NCI-H2107 (cell line): ENCODE results near the gene TUT1.
"Not testable (repeated sequence)": the region's sequence is repeated elsewhere in the genome, so short reads cannot be mapped to it uniquely, and the experiment has no call there.

Experiments
- DNase-seq: peaks from one replicate; lab custom pipeline; 2025; lab: John Stamatoyannopoulos, UW

The TUT1 gene

DNA sequence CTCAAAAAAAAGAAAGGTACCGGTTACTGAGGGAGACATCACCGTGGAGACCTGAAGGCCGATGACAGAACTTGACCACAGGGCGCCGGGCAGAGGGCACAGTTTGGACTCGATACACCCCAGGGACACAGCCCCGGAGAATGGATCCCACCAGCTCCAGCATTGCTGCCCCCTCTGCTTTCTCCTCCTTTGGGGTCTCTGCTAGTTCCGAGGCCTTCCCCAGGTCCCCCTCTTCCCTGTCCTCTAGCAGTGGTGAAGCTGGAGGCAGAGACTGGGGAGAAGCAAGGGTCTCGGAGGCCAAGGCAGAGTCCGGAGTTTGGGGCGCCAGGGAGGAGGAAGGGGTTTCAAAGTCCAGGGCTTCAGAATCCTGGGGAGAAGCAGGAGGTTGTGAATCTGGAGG, 12.8 kb downstream of the TUT1 start:
- no peak for DNase-seq

DNA sequence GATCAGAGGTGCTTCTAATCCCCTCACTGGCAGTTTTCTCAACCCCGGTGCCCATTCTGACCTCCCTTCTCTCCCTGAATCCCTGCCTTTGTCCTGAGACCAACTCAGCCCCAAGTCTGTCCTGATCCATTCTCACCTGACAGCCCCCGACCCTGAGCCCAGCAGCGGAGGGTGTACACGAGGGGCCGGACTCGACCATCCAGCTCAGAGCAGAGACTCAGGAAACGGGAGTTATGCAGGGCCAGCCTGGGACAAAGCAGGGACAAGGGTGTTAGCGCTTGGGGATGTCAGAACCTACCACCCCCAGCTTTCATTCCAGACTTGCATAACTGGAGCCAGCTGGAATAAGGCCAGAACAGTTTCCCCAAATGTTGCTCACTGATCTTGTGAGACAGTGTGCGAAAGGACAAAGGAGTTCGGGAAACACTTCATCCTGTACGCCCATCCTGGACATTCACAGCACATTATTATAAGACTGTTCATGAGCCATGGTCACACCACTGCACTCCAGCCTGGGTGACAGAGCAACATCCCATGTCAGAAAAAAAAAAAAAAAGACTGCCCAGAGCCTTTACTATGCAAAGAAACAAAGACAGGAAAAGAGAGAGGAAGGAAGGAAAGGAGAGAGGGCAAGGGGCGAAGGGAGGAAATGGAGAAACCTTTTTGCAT, 14.1 kb downstream of the TUT1 start:
- no peak for DNase-seq

DNA sequence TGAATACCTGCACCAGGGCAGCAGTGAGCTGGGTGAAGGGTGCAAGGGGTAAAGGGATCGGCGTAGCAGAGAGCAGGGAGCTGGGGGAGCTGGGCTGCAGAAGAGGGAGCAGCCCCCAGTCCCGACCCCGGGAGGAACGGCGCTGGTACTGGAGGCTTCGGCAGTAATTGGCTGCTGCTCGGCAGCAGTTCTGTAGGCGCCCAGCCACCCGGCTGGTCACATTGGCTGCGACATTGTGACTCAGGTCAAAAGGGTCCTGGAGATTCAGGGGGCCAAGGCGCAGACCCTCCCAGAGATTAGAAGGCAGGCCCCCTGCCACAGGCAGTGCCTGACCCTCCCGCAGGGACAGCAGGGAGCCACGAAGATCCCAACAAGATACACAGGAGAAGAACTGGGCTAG, 15.5 kb downstream of the TUT1 start:
- DNase-seq: no peak

DNA sequence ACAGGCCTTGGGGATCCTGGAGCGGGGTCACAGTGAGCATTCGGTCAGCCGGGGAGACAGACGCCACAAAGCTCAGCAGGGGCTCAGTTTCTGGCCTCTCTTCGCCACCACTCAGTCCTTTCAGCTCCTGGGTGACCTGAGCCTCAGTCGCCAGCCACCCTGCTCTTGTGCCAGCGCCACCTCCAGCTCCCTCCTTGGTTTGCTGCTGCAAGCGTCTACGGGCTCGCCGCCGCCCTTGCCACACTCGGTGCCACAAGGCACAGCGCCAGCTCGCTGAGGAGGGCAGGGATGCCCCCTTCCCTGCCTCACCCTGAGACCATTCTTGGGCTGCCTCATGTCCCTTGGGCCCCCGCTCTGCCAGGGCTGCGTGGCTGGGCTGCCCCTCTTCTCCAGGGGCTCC, 16.2 kb downstream of the TUT1 start:
- DNase-seq: no peak

DNA sequence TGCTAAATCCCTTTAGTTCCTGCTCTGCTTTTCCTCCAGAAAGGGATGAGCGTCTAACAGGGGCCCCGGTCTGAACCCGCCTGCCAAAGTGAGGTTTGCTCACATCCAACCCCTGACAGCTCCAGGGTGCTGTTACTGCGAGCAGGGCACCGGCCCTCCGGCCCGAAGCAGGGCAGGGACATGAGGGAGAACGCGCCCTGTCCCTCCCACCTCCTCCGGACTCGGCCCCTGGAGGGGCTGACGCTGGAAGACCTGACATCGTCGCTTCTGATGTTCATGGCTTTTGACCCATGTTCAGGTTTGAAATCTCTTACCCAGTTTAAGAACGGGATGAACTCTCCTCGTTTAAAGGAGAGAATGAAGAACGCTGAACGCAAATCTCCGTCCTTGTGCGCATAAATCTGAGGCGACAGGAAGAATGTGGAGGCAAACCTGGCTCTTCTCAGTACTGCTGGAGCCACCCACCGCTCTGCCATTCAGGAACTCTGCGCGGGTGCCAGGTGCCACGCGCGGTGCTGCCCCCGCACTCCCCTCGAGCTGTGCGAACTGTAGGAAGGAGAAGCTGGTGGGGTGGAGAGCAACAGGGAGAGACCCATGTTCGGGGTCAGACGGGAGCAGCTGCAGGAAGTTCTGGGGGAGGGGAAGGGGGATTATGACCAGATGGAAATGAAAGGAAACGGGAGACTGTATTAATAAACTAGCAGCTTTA, 16.8 kb downstream of the TUT1 start:
- DNase-seq: no peak

DNA sequence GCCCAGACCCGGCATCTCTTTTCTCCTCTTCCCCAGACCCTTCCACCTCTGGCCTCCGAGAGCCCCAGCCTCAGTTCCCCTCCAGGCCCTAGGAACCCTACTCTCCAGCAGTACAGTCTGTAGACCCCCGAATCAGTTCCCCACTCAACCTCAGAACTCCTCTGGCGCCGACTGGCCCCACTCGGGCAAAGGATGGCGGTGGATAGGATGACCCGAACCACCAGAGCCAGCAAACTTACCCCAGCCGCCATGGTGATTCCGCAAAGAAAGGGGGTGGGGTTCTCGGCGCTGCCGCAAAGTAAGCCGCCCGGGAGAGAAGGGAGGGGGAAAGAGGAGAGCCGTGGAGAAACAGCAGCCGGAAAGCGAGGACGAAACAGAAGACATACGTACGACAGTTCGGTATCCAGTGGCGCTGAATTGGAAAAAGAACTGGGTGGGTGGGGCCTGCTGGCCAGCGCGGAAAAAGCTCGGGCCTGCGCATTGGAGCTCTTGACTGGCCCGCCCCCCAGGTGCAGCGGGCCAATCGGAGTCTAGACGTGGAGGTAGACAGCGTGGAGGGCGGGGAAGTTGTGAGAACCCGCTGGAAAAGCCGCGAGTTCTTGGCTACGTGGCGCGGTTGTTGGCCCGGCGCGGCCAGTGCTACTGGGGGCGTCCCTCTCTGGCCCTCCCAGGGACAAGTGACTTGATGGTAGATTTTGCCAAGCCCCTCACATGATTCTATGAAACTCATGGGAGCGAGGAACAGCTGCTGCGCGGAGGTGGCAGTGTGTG, 17.5 kb downstream of the TUT1 start, which contains the start of gene EEF1G:
TSS of gene EEF1G (minus strand) at position 300 of the 771 bp plus-strand sequence. CDS start at position 251, 49 bp downstream.
- DNase-seq: peak; percentile 97

DNA sequence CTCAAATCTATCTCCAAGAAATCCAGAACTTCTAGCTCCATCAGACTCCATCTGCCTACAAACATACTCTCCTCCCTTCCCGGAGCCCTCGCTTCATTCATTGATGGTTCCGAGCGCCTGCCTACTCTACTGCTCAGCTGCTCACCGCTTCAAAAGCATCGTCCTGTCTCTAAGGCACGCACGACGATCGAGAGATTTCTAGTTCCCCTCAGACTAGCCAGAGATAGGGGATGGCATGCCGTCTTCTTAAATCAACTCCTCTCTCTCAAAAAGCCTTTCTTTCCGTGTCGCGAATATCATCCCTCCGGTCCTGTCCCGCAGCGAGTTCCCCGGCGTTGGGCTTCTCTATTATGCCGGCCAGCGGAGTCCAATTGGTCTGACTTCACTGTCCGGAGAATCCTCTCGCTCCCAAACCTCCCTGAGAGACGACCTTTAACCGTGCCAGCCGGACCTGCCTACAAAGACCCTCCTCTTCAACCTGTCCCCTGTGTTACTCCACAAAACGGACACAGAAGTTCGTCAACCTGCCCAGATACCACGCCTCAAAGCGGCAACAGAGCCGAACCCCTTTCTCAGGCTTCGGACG, 18.2 kb downstream of the TUT1 start:
- no peak for DNase-seq

GRCh38 chr11:62572431-62572830, 18.9 kb downstream of the TUT1 start:
- DNase-seq: no peak

GRCh38 chr11:62571493-62571892, 19.8 kb downstream of the TUT1 start:
- DNase-seq: not testable (repeated sequence)

GRCh38 chr11:62570903-62571302, 20.4 kb downstream of the TUT1 start:
- DNase-seq: not testable (repeated sequence)

- no peak for DNase-seq
These were observed 21.7 kb downstream of the TUT1 start for GRCh38 chr11:62569611-62570010.

- DNase-seq: no peak
These were observed 24.2 kb downstream of the TUT1 start for GRCh38 chr11:62567018-62567633.

- no peak for DNase-seq
These were observed 25.1 kb downstream of the TUT1 start for GRCh38 chr11:62566247-62566646.

GRCh38 chr11:62565100-62565802, 26.1 kb downstream of the TUT1 start:
- no peak for DNase-seq

GRCh38 chr11:62561677-62562230, 29.6 kb downstream of the TUT1 start:
- DNase-seq: not testable (repeated sequence)

DNA sequence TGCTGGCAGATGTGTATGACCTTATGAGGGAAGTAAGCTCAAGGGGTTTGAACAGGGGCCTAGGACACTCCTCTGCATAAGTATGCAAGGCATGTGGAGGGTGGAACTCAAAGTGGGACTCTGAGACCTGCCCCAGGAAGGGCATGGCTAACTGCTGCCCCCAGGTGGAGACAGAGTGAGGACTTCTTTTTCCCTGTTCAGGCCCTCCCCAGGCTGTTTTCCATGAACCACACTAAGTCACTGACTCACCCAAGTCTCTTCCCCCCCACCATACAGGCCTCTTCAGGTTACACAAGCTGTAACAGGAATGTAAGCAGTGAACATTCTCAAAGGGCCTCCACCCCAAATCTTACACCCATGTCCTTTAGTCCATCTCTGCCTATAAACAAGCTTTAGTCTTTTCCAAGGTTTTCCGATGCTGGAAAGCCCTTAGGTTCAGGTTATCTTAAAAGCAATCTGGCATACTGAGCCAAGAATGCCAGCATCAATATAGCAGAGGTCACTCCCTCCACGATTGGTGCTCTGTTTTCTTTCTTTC, 30.7 kb downstream of the TUT1 start:
- peak; percentile 53 for DNase-seq

DNA sequence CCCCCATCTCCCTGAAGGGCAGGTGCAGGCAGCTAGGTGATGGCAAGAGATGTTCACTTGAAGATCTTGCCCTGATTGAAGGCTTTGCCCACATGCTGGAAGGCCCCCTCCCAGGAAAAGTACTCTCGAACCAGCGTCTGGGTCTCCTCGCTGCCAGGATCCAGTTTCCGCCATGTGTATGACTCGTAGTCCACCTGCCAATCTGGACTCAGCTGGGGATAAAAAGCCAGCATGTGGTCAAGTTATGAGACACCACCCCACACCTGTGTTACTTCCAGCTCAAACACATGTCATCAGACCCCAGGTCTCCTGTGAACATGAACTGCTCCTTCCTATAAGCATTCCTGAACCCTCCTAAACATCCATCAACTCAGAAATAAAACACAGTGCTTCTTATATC, 31.7 kb downstream of the TUT1 start:
- not testable (repeated sequence) for DNase-seq

DNA sequence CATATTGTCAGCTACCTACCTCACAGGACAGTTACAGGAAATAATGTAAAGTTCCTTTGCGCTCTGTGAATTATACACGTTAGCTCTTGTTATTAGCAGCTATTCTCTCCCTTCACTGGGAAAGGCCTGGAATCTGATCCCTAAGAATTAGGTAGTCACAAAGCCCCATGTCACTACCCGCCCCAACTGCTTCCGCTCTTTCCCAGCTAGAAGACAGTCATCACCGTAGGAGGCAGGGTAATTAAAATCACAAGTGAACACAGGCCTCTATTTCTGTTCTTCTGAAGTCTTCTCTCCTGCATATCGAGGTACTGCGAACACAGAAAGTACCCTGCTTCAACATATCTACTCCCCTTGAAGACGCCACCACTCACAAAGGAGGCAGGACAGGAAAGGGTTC, 32.1 kb downstream of the TUT1 start:
- no peak for DNase-seq

- DNase-seq: no peak
These were observed 32.7 kb downstream of the TUT1 start for GRCh38 chr11:62558669-62559068.

- DNase-seq: no peak
These were observed 34.3 kb downstream of the TUT1 start for GRCh38 chr11:62556875-62557631.
